Hepatocyte (in vitro differentiated cells): ENCODE measurements around the gene LGALS3BP. TPM values are rescaled to one million over a fixed set of nuclear protein-coding genes. Genes with fewer than 3 reads are reported as not detected.
A peak's percentile ranks its signal among the peaks of the same experiment; 100 is the strongest.

Experiments used
- DNase-seq: peaks from one replicate; pipeline ENCODE4 v3.0.0-alpha.2; 2016; ENCODE audit warnings: low spot score
- H2AFZ ChIP-seq: fragments of 200-600 bp; sonication (generic); 2 replicates; pipeline ENCODE4 v1.6.0; 2016; ENCODE audit warnings: antibody characterized with exemption, mild to moderate bottlenecking
- H3K27ac ChIP-seq: fragments of 200-600 bp; sonication (generic); 2 replicates; pipeline ENCODE4 v1.5.1; 2016; ENCODE audit warnings: mild to moderate bottlenecking
- H3K27me3 ChIP-seq: fragments of 200-600 bp; sonication (generic); 2 replicates; pipeline ENCODE4 v1.6.1; 2016
- H3K36me3 ChIP-seq: fragments of 200-600 bp; sonication (generic); replicated peaks from 2 replicates; pipeline ENCODE4 v1.5.1; 2016; ENCODE audit warnings: low read depth; ENCODE audit not compliant: insufficient read depth
- H3K4me1 ChIP-seq: fragments of 200-600 bp; sonication (generic); 2 replicates; pipeline ENCODE4 v1.5.1; 2016; ENCODE audit warnings: mild to moderate bottlenecking, moderate library complexity; ENCODE audit not compliant: insufficient read depth
- H3K4me2 ChIP-seq: fragments of 200-600 bp; sonication (generic); 2 replicates; pipeline ENCODE4 v1.6.0; 2016
- H3K4me3 ChIP-seq: fragments of 200-600 bp; sonication (generic); 2 replicates; pipeline ENCODE4 v1.5.1; 2016; ENCODE audit warnings: mild to moderate bottlenecking
- H3K79me2 ChIP-seq: fragments of 200-600 bp; sonication (generic); 2 replicates; pipeline ENCODE4 v1.6.0; 2017; ENCODE audit warnings: mild to moderate bottlenecking
- H3K9me2 ChIP-seq: fragments of 200-600 bp; sonication (generic); replicated peaks from 2 replicates; pipeline ENCODE4 v1.6.0; 2017; ENCODE audit warnings: mild to moderate bottlenecking; ENCODE audit not compliant: insufficient read depth
- H3K9me3 ChIP-seq: fragments of 200-600 bp; sonication (generic); 2 replicates; pipeline ENCODE4 v1.5.1; 2016; ENCODE audit warnings: low read depth, mild to moderate bottlenecking
- H4K20me1 ChIP-seq: fragments of 200-600 bp; sonication (generic); 2 replicates; pipeline ENCODE4 v1.6.0; 2016; ENCODE audit warnings: mild to moderate bottlenecking; ENCODE audit not compliant: insufficient read depth, poor library complexity, severe bottlenecking
- EZH2 ChIP-seq: fragments of 200-600 bp; sonication (generic); IDR thresholded peaks from 2 replicates; pipeline ENCODE4 v1.6.1; 2016; ENCODE audit warnings: antibody characterized with exemption, mild to moderate bottlenecking, borderline replicate concordance
- EZH2phosphoT487 ChIP-seq: fragments of 200-600 bp; sonication (generic); IDR thresholded peaks from one replicate; pipeline ENCODE4 v1.6.1; 2018; ENCODE audit warnings: antibody characterized with exemption, mild to moderate bottlenecking, low read depth, moderate library complexity; ENCODE audit not compliant: unreplicated experiment, severe bottlenecking
- WGBS: methylation state at CpG from one replicate; pipeline ENCODE4 v1.1.6; 2016; ENCODE audit warnings: low lambda C conversion rate; ENCODE audit errors: missing lambda C conversion rate; 5-methylcytosine and 5-hydroxymethylcytosine counted together
- polyA plus RNA-seq: library from polyadenylated mRNA; unstranded; fragments of >200 nt; fragmentation: Nextera tagmentation; extraction: Ambion mirVana; gene quantifications from 2 replicates; pipeline ENCODE4 v1.2.1, GENCODE V29; 2016
- total RNA-seq: library from RNA; depleted of rRNA; stranded (reverse); fragments of >200 nt; gene quantifications from 2 replicates; pipeline ENCODE4 v1.2.3, GENCODE V29; 2014
- TF ChIP-seq, protein P1 (sequence below): fragments of 200-600 bp; sonication (generic); IDR thresholded peaks from 2 replicates; pipeline ENCODE4 v1.5.1; 2016; ENCODE audit warnings: antibody characterized with exemption, mild to moderate bottlenecking; ENCODE audit not compliant: poor library complexity

Gene LGALS3BP
- total and polyA plus RNA-seq, 2 experiments from 2014 or later: 305 to 787 TPM

DNA sequence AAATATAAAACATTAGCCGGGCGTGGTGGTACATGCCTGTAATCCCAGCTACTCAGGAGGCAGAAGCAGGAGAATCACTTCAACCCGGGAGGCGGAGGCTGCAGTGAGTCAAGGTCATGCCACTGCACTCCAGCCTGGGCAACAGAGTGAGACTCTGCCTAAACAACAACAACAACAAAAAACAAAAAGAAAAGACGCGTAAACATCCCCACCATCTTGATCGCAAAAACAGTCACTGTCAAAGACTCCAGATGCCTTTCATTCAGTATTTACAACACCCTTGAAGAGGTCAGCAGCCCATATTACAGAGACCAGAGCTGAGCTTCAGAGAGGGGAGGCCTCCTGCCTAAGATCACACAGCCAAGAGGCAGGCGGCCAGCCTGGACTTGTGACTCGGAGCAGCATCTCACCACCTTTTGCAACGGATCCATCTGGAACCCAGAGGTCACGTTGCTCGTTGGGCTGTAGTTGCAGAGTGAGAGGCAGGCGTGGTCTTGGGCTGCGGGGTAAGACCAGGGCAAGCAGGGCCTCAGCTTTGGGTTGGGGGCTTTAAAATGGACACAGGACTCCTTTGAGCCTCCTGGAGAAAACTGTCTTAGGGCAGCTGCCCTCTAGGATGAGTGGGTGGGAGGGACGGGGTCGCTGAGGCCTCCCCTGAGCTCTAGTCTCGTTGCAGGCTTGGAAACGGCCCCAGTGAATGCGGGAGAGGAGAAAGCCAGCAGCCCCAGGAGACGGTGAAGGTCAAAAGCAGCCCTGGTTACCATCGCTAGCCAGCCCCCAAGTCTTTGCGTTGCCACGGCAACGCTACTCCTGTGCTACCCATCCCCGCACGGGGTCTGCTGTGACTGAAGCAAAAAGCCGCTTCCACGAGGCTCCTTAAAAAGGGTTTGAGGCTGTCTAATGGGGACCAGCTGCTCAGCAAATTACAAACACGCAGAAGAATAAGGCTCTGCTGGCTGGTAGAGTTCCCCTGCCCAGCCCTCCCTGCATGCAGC is 26.1 kb downstream of the LGALS3BP start:
- Histone ChIP-seq H3K4me1 (peaks cover 33% of the 10 kb centered on the region), H3K4me2 (no peak overlapping the region), H3K27ac (no peak overlapping the region), H3K27me3 (no peaks in the 10 kb centered on the region), H3K9me3 (peaks cover 6% of the 10 kb centered on the region), H3K4me3 (no peak overlapping the region), H3K79me2 (no peaks in the 10 kb centered on the region), H2AFZ (no peak overlapping the region), H3K36me3 (no peaks in the 10 kb centered on the region), H4K20me1 (no peaks in the 10 kb centered on the region), H3K9me2 (no peaks in the 10 kb centered on the region)
- DNase-seq: peak; percentile 31
- WGBS: 61% methylated on average over 29 of the region's 29 CpGs
- TF ChIP-seq, protein P1, sequence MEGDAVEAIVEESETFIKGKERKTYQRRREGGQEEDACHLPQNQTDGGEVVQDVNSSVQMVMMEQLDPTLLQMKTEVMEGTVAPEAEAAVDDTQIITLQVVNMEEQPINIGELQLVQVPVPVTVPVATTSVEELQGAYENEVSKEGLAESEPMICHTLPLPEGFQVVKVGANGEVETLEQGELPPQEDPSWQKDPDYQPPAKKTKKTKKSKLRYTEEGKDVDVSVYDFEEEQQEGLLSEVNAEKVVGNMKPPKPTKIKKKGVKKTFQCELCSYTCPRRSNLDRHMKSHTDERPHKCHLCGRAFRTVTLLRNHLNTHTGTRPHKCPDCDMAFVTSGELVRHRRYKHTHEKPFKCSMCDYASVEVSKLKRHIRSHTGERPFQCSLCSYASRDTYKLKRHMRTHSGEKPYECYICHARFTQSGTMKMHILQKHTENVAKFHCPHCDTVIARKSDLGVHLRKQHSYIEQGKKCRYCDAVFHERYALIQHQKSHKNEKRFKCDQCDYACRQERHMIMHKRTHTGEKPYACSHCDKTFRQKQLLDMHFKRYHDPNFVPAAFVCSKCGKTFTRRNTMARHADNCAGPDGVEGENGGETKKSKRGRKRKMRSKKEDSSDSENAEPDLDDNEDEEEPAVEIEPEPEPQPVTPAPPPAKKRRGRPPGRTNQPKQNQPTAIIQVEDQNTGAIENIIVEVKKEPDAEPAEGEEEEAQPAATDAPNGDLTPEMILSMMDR: no peak
- TF ChIP-seq EZH2phosphoT487: no peak
- TF ChIP-seq EZH2: no peak

- Histone ChIP-seq H3K79me2 (no peaks in the 10 kb centered on the region), H3K4me2 (peak overlapping the region; percentile 61), H3K9me3 (peaks cover 6% of the 10 kb centered on the region), H2AFZ (no peak overlapping the region), H3K4me3 (no peak overlapping the region), H3K27me3 (no peaks in the 10 kb centered on the region), H3K9me2 (no peaks in the 10 kb centered on the region), H4K20me1 (no peaks in the 10 kb centered on the region), H3K4me1 (peaks cover 27% of the 10 kb centered on the region), H3K36me3 (no peaks in the 10 kb centered on the region), H3K27ac (peak overlapping the region; percentile 85)
- DNase-seq: peak; percentile 8
- TF ChIP-seq EZH2phosphoT487: no peak
- no peak for TF ChIP-seq EZH2
- TF ChIP-seq, protein P1: no peak
- WGBS: 90% methylated on average over 10 of the region's 10 CpGs
These were observed 27.0 kb downstream of the LGALS3BP start for GRCh38 chr17:78952706-78953105.

DNA sequence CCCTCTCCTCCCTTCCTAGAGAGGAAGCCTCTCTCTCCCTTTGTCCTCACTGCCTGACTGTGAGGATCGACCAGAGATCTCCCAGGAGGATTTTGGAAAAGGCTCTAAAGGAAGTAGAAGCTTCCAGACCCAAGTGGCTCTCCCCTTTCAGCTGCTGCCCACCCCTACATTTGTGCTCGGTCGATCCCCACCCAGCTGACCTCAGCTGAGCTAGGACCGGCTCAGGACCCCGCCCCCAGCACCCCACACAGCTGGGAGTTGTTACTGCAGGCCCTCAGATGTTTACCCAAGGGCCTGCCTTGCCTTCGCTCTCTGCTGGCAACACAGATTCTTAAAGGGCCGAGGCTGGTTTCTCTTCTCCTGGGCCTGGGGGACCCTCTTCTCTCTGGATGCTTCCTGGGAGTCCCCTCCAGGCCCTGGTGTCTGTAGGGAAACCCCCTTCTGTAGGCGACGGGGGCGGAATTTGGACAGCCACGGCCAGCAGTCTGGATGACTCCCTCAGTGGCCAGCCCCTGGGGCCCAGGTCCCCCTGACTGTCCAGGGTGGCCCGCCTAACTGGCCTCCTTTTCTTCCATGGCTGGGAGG is 27.7 kb downstream of the LGALS3BP start:
- peak overlapping the region; percentile 85 for H3K27ac ChIP-seq
- DNase-seq: peak; percentile 74
- H3K9me3 ChIP-seq: peaks cover 6% of the 10 kb centered on the region
- peaks cover 34% of the 10 kb centered on the region for H3K4me1 ChIP-seq
- H2AFZ ChIP-seq: peak overlapping the region; percentile 41
- no peaks in the 10 kb centered on the region for H3K36me3 ChIP-seq
- H3K79me2 ChIP-seq: no peaks in the 10 kb centered on the region
- no peaks in the 10 kb centered on the region for H4K20me1 ChIP-seq
- no peaks in the 10 kb centered on the region for H3K9me2 ChIP-seq
- H3K27me3 ChIP-seq: no peaks in the 10 kb centered on the region
- H3K4me3 ChIP-seq: no peak overlapping the region
- WGBS: 37% methylated on average over 12 of the region's 12 CpGs
- TF ChIP-seq EZH2phosphoT487 (no peak), EZH2 (no peak)
- TF ChIP-seq, protein P1: no peak
- peak overlapping the region; percentile 61 for H3K4me2 ChIP-seq
